Mesothelial cell of epicardium (in vitro differentiated cells): ENCODE data around the gene VGLL4. TPM values are rescaled to one million over a fixed set of nuclear protein-coding genes. Genes with fewer than 3 reads are reported as not detected.

Experiments
- DNase-seq, 2 experiments: peaks; one replicate each; pipeline ENCODE4 v3.0.0; 2021; ENCODE audit warnings: low spot score in 2 of 2; ENCODE audit not compliant: unreplicated experiment in 2 of 2
- H3K27ac Mint-ChIP-seq: 2 replicates; pipeline ENCODE4 v1.8.0; 2021; ENCODE audit warnings: mixed read lengths
- H3K27me3 Mint-ChIP-seq: 2 replicates; pipeline ENCODE4 v1.8.0; 2021; ENCODE audit warnings: low read depth, mixed read lengths
- H3K36me3 Mint-ChIP-seq: 2 replicates; pipeline ENCODE4 v1.8.0; 2021; ENCODE audit warnings: mixed read lengths
- H3K4me1 Mint-ChIP-seq: 2 replicates; pipeline ENCODE4 v1.8.0; 2021; ENCODE audit warnings: mixed read lengths
- H3K4me3 Mint-ChIP-seq: 2 replicates; pipeline ENCODE4 v1.8.0; 2021; ENCODE audit warnings: mild to moderate bottlenecking, moderate library complexity, mixed read lengths
- H3K9me3 Mint-ChIP-seq: 2 replicates; pipeline ENCODE4 v1.8.0; 2021; ENCODE audit warnings: mixed read lengths
- total RNA-seq: library from RNA; stranded (reverse); gene quantifications from 3 replicates; pipeline ENCODE4 v1.2.1, GENCODE V29; 2021
- TF ChIP-seq, protein P1 (sequence below): fragments of 200-600 bp; sonication (generic); IDR thresholded peaks from one replicate; pipeline ENCODE4 v1.5.0; 2021; ENCODE audit warnings: antibody characterized with exemption; ENCODE audit not compliant: unreplicated experiment

The VGLL4 gene
- total RNA-seq, 1 donor from 2014 or later, result 140 TPM

DNA sequence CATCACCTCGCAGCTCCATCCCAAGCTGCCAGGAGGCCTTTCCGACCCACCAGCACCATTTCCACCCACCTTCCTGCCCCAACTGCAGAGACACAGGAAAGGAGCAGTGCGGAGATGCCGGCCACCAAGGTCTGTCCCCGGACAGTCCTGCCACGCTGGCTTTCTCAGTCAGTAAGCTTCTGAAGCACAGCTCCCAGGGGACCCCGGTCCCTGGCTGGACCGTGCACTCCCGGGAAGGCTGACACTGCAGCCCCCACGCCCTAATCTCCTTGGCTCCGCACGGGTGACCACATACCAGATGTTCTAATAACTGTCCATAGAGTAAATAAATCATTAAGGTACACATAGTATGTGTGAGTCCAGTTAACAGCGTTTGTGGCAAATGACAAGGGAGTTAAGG is 73.5 kb downstream of the VGLL4 start:
- peak overlapping the region; percentile 48 for H3K27ac Mint-ChIP-seq
- no peaks in the 10 kb centered on the region for H3K27me3 Mint-ChIP-seq
- no peak overlapping the region for H3K4me3 Mint-ChIP-seq
- peaks cover 6% of the 10 kb centered on the region for H3K4me1 Mint-ChIP-seq
- TF ChIP-seq, protein P1, sequence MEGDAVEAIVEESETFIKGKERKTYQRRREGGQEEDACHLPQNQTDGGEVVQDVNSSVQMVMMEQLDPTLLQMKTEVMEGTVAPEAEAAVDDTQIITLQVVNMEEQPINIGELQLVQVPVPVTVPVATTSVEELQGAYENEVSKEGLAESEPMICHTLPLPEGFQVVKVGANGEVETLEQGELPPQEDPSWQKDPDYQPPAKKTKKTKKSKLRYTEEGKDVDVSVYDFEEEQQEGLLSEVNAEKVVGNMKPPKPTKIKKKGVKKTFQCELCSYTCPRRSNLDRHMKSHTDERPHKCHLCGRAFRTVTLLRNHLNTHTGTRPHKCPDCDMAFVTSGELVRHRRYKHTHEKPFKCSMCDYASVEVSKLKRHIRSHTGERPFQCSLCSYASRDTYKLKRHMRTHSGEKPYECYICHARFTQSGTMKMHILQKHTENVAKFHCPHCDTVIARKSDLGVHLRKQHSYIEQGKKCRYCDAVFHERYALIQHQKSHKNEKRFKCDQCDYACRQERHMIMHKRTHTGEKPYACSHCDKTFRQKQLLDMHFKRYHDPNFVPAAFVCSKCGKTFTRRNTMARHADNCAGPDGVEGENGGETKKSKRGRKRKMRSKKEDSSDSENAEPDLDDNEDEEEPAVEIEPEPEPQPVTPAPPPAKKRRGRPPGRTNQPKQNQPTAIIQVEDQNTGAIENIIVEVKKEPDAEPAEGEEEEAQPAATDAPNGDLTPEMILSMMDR, result no peak
- H3K9me3 Mint-ChIP-seq, result no peaks in the 10 kb centered on the region
- H3K36me3 Mint-ChIP-seq, result peaks cover 12% of the 10 kb centered on the region
- DNase-seq, result no peak

DNA sequence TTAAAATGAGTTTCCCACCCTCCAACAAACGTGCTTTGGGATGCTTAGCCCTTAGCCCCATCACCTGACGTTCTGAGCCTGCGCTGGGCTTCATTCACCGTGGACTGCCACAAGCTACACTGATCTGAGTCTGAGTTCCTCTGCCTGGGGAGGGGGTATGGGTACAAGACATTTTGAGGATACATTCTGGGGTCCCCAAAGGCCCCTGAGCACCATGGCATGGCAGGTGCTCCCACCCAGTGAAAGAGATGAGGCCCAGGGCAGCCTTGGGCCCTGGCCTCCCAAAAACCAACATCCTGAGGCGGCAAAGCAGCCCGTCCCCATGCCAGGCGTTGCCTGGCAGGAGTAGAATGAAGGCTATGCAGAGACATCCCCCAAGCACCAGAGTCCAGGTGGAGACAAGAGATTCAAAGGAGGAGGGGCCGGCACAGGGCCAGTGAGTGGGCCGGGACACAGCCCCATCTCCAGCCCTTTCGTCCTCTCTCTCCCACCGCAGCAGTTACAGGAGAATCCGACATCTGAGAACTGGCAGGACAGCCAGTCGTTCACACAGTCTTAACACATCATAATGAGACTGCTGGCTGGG is 74.5 kb downstream of the VGLL4 start:
- H3K9me3 Mint-ChIP-seq, result no peaks in the 10 kb centered on the region
- TF ChIP-seq, protein P1, result no peak
- H3K4me1 Mint-ChIP-seq, result peaks cover 5% of the 10 kb centered on the region
- no peak for DNase-seq
- no peak overlapping the region for H3K4me3 Mint-ChIP-seq
- no peaks in the 10 kb centered on the region for H3K27me3 Mint-ChIP-seq
- peaks cover 12% of the 10 kb centered on the region for H3K36me3 Mint-ChIP-seq
- H3K27ac Mint-ChIP-seq, result peak overlapping the region; percentile 56

DNA sequence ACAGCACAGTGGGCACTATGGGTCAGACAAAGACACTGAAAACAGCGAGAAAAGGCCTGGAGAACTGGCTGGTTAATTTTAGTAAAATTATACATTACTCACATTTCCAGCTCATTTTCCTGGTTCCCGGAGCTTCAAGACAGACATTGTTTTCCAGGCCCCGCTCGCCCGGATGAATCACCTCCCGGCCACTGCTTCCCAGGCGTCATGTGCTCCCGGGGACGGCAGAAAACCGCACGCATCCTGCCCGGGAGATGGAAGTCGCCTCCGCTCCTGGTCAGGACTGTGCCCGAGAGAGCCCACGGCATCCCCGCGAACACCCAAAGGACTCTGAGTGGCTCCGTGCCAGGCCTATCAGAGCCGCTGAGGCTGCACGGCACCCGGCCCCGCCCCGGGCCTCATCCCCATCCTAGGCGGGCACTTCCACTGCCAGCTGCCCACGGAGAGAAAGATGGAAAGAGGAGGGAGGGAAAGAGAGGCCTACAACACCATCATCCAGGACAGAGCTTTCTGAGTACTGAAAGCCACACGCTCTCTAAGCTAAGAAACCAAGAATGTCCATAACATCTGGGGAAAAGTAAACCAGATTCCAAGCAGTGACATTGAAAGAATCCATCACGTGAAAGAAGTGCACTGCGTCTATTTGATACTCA is 75.1 kb downstream of the VGLL4 start:
- TF ChIP-seq, protein P1, result no peak
- H3K27me3 Mint-ChIP-seq, result no peaks in the 10 kb centered on the region
- H3K9me3 Mint-ChIP-seq, result no peaks in the 10 kb centered on the region
- peaks cover 12% of the 10 kb centered on the region for H3K36me3 Mint-ChIP-seq
- peak overlapping the region; percentile 85 for H3K27ac Mint-ChIP-seq
- H3K4me3 Mint-ChIP-seq, result no peak overlapping the region
- DNase-seq, result no peak
- peaks cover 6% of the 10 kb centered on the region for H3K4me1 Mint-ChIP-seq

DNA sequence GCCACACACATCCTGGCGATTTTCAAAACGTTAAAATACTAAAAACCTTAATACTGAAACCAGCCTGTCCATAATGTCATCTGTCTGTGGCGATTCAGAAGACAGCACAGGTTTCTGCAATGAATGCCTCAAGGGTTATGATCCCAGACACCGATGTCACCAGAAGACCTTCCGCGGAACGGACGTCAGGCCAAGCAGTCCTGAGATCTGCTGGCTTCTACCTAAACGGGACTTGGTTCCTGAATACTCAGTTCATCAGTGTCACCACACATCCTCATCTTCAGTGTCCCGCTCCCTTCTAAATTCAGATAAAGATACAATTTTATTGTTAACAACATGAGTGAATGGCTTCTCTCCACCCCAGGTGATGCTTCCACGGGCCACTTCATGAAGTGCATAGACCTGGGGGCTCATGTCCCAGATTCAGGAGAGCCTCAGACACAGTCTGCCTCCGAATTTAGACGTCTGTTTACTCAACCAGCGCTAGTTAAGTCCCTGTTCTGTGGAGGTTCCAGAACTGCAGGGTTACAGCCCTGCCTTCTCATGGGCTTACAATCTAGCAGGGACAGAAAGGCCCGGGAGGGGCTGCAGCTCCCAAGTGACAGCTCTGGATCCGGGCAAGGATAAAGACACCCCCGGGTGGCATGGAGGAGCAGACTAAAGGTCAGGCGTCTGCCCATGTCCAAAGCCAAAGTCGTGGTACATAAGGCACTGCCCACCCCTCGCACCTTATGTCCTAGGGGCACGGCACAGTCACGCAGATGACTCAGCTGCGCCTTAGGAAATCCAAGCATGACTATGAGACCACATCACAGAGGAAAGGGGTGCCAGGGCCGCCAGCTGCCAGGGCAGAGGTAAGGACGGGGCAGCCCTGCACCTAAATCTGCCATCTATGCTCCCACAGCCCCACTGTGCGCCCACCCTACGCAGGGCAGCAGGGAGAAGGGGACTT is 75.9 kb downstream of the VGLL4 start:
- DNase-seq, result no peak
- Mint-ChIP-seq H3K9me3 (no peaks in the 10 kb centered on the region), H3K27me3 (no peaks in the 10 kb centered on the region), H3K4me1 (peaks cover 8% of the 10 kb centered on the region), H3K4me3 (no peak overlapping the region), H3K27ac (peak overlapping the region; percentile 10), H3K36me3 (peaks cover 12% of the 10 kb centered on the region)
- TF ChIP-seq, protein P1, result no peak

DNA sequence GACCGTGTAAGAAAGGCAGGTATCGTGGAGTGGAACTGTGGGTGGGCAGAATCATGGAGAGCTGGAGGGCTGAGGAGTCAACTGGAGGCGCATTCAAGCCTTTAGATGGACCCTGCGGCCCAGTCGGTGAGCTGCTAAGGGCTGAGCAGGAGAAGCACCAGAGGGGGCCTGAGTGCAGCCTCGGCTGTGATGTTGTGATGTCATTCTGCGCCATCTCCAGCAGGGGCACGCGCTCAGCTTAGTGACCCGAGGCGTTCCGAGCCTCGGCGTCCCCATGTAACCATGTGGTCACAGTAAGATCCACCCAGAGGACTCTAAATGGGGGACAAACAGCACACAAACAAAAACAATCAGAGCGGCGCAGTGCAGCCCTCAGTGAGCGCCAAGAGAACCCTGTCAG is 76.8 kb downstream of the VGLL4 start:
- H3K4me1 Mint-ChIP-seq, result peaks cover 13% of the 10 kb centered on the region
- DNase-seq, result no peak
- H3K27me3 Mint-ChIP-seq, result no peaks in the 10 kb centered on the region
- TF ChIP-seq, protein P1, result peak; percentile 29
- peaks cover 10% of the 10 kb centered on the region for H3K36me3 Mint-ChIP-seq
- H3K4me3 Mint-ChIP-seq, result no peak overlapping the region
- no peaks in the 10 kb centered on the region for H3K9me3 Mint-ChIP-seq
- no peak overlapping the region for H3K27ac Mint-ChIP-seq
